DND-41 (cell line): ENCODE data around the gene BIRC6.

Experiments used
- EZH2 ChIP-seq: IDR thresholded peaks from 3 replicates; pipeline ENCODE4 v1.6.1; 2012; ENCODE audit warnings: borderline replicate concordance, low read depth, mild to moderate bottlenecking, moderate library complexity, low read length, inconsistent platforms; ENCODE audit not compliant: severe bottlenecking
- TF ChIP-seq, protein P1 (sequence below): IDR thresholded peaks from 2 replicates; pipeline ENCODE4 v1.5.1; 2012; ENCODE audit warnings: borderline replicate concordance, low read length, moderate library complexity, mild to moderate bottlenecking; ENCODE audit not compliant: poor library complexity, severe bottlenecking; ENCODE audit errors: extremely low read depth

DNA sequence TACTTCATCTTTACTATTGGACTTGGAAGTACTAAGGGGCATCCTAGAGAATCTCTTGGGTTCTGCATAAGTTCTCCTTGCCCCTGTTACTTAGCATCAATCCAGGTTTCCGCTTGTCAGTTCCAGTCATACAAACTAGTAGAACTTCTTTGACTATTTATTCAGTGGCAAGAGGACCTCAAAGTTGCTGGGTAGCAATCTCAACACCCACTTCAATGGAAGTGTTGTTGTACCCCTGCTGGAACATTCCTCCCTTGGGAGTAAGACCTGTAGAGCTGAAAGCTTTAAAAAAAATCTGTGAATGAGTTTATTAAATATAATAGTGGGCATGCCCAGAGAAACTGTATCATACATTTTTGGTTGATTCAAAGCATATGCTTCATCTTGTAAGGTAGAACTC, 27.0 kb downstream of the BIRC6 start:
- TF ChIP-seq, protein P1, sequence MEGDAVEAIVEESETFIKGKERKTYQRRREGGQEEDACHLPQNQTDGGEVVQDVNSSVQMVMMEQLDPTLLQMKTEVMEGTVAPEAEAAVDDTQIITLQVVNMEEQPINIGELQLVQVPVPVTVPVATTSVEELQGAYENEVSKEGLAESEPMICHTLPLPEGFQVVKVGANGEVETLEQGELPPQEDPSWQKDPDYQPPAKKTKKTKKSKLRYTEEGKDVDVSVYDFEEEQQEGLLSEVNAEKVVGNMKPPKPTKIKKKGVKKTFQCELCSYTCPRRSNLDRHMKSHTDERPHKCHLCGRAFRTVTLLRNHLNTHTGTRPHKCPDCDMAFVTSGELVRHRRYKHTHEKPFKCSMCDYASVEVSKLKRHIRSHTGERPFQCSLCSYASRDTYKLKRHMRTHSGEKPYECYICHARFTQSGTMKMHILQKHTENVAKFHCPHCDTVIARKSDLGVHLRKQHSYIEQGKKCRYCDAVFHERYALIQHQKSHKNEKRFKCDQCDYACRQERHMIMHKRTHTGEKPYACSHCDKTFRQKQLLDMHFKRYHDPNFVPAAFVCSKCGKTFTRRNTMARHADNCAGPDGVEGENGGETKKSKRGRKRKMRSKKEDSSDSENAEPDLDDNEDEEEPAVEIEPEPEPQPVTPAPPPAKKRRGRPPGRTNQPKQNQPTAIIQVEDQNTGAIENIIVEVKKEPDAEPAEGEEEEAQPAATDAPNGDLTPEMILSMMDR, result no peak
- TF ChIP-seq EZH2, result no peak
